Gastrocnemius medialis (tissue), 4 donors: ENCODE measurements around the gene AK6.

Experiments used
- CTCF ChIP-seq, 5 experiments: fragments of 450-650 bp in 3 of 5; fragments of 200-600 bp in 2 of 5; sonication (generic) in 2 of 5; IDR thresholded peaks in 4 of 5; conservative IDR thresholded peaks in 1 of 5; 1 replicate in 4 of 5; 2 replicates in 1 of 5; pipeline ENCODE4 v1.5.1; 2016 to 2019; ENCODE audit warnings: antibody characterized with exemption in 5 of 5, mild to moderate bottlenecking in 3 of 5, moderate library complexity in 3 of 5
- POLR2A ChIP-seq, 2 donors: fragments of 450-650 bp; IDR thresholded peaks; one replicate each; pipeline ENCODE4 v1.6.1; 2017; ENCODE audit warnings: antibody characterized with exemption in 2 of 2, mild to moderate bottlenecking in 2 of 2, moderate library complexity in 2 of 2

GRCh38 chr5:69360442-69360841, 8.9 kb downstream of the AK6 start:
- TF ChIP-seq CTCF (IDR thresholded peaks at IDR 0.05 in 4 of 5, conservative IDR thresholded peaks at IDR 0.05 in 1 of 5), result no peak
- no peak for TF ChIP-seq POLR2A (IDR thresholded peaks at IDR 0.05)
